ENCODE measurements around the gene STAT5B. TPM values are rescaled to one million over a fixed set of nuclear protein-coding genes. Genes with fewer than 3 reads are reported as not detected.

Gene STAT5B
- total and polyA plus RNA-seq, 9 of the 15 experiments (the other 6 are each of a cell fraction or from before 2014, with no cell fraction given) = 20.8 to 176 (median 92.4) TPM

DNA sequence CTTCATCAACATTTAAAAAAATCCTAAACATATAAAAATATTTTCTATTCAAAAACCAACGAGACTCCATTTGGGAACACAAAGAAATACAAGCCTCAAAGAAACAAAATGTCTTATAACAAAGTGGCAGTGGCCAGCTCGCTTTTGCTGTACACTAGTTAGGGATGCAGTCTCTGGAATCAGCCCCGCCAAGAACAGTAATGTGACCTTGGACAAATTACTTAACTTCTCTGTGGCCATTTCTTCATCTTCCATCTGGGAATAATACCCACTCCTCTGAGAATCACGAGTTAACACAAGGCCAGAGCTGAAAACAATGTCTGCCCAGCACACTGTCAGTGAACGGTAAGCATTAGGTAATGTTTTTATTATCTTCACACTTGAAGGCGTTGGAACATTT, 5.6 kb downstream of the STAT5B start (continued):
- TF ChIP-seq, protein P1, sequence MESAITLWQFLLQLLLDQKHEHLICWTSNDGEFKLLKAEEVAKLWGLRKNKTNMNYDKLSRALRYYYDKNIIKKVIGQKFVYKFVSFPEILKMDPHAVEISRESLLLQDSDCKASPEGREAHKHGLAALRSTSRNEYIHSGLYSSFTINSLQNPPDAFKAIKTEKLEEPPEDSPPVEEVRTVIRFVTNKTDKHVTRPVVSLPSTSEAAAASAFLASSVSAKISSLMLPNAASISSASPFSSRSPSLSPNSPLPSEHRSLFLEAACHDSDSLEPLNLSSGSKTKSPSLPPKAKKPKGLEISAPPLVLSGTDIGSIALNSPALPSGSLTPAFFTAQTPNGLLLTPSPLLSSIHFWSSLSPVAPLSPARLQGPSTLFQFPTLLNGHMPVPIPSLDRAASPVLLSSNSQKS (CRISPR knock-in tag; IDR thresholded peaks at IDR 0.05) = no peak
- peak; percentile 71 for TF ChIP-seq BRD9 (IDR thresholded peaks at IDR 0.05; ENCODE audit: low read depth, partially characterized antibody)
- no peak for TF ChIP-seq SREBF2 (CRISPR knock-in tag; IDR thresholded peaks at IDR 0.05)
- peak; percentile 26; the same call in 1 of the 2 replicates for TF ChIP-seq ATF7 (IDR thresholded peaks at IDR 0.05)
- TF ChIP-seq RCOR1 (IDR thresholded peaks at IDR 0.05; ENCODE audit: borderline replicate concordance in 1 of 2, low read depth in 2 of 2, low read length in 2 of 2) = no peak
- no peak for TF ChIP-seq ZNF184 (CRISPR knock-in tag; IDR thresholded peaks at IDR 0.05)
- TF ChIP-seq POLR2A (conservative IDR thresholded peaks at IDR 0.05) = 0 out of 2 replicates have a peak, but pooled peaks have one; percentile 30
- TF ChIP-seq, protein P2, sequence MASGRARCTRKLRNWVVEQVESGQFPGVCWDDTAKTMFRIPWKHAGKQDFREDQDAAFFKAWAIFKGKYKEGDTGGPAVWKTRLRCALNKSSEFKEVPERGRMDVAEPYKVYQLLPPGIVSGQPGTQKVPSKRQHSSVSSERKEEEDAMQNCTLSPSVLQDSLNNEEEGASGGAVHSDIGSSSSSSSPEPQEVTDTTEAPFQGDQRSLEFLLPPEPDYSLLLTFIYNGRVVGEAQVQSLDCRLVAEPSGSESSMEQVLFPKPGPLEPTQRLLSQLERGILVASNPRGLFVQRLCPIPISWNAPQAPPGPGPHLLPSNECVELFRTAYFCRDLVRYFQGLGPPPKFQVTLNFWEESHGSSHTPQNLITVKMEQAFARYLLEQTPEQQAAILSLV (tag; IDR thresholded peaks at IDR 0.05) = no peak
- no peak for TF ChIP-seq NR2C2 (CRISPR knock-in tag; IDR thresholded peaks at IDR 0.05)
- TF ChIP-seq NR2C2 (tag; IDR thresholded peaks at IDR 0.05) = 0 out of 2 replicates have a peak, but pooled peaks have one; percentile 1
- no peak for TF ChIP-seq SUPT5H (IDR thresholded peaks at IDR 0.05)
- TF ChIP-seq ZFPM2 (CRISPR knock-in tag; IDR thresholded peaks at IDR 0.05) = no peak
- TF ChIP-seq, protein P3, sequence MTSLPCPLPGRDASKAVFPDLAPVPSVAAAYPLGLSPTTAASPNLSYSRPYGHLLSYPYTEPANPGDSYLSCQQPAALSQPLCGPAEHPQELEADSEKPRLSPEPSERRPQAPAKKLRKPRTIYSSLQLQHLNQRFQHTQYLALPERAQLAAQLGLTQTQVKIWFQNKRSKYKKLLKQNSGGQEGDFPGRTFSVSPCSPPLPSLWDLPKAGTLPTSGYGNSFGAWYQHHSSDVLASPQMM (CRISPR knock-in tag; IDR thresholded peaks at IDR 0.05) = no peak
- no peak for TF ChIP-seq TEAD2 (tag; IDR thresholded peaks at IDR 0.05)
- peak; percentile 33 for TF ChIP-seq ZFP36 (IDR thresholded peaks at IDR 0.05; ENCODE audit: low read depth, low read length, partially characterized antibody)
- TF ChIP-seq SMC3 (conservative IDR thresholded peaks at IDR 0.05; ENCODE audit: insufficient read depth, low read depth, low read length) = no peak
- no peak for TF ChIP-seq ZNF395 (CRISPR knock-in tag; IDR thresholded peaks at IDR 0.05)
- TF ChIP-seq SMAD4 (CRISPR knock-in tag; conservative IDR thresholded peaks at IDR 0.05) = 0 out of 2 replicates have a peak, but pooled peaks have one; percentile 23

All from K562 (cell line).